CD4-positive, alpha-beta T cell treated with Interleukin-4 for 4 hours (primary cell): ENCODE results near the gene FAM241A.

Experiments used
- DNase-seq: peaks from one replicate; pipeline ENCODE4 v3.0.0-alpha.2; 2020

Gene FAM241A

DNA sequence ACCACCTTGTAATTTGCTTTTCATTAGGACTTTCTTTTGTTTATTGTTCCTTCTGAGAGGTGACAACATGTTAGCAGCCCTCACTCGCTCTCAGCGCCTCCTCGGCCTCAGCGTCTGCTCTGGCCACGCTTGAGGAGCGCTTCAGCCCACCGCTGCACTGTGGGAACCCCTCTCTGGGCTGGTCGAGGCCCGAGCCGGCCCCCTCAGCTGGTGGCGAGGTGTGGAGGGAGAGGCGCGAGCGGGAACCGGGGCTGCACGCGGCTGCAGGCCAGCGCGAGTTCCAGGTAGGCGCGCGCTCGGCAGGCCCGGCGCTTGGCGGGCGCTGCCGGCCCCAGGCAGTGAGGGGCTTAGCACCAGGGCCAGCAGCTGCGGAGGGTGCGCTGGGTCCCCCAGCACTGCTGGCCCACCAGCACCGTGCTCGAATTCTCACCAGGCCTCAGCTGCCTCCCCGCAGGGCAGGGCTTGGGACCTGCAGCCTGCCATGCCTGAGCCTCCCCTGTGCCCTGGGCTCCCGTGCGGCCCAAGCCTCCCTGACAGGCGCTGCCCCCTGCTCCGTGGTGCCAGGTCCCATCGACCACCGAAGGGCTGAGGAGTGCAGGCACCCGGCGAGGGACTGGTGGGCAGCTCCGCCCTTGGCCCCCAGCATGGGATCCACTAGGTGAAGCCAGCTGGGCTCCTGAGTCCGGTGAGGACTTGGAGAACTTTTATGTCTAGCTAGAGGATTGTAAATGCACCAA is 77.1 kb downstream of the FAM241A start:
- DNase-seq = no peak

- no peak for DNase-seq
Observed at GRCh38 chr4:112225157-112225556, 79.9 kb downstream of the FAM241A start.

GRCh38 chr4:112230879-112231778 is 85.9 kb downstream of the FAM241A start:
- DNase-seq = peak; percentile 94

- peak; percentile 74 for DNase-seq
Observed at GRCh38 chr4:112231779-112232713, 86.8 kb downstream of the FAM241A start, which contains the start of gene AP1AR. AP1AR (plus strand) TSS chr4:112231787; CDS start chr4:112232092, 305 bp downstream.

GRCh38 chr4:112234952-112235609 is 89.8 kb downstream of the FAM241A start:
- peak; percentile 69 for DNase-seq

DNA sequence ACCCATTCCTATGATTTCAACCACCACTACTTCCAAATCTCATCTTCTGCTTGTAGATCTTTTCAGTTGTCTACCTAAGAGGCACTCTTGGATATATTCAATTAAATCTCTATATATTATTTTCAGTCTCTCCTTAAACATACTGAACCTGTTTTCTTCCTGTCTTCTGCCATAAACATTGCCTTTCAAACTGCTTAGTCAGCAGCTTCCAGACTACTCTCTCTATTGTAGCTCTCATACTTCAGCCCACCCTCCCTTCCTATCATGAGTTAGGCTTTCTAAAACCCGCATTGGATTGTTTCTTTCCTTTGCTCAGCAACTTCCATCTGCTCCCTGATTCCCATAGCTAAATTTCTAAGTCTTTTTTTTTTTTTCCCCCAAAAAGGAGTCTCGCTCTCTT is 90.8 kb downstream of the FAM241A start:
- no peak for DNase-seq

DNA sequence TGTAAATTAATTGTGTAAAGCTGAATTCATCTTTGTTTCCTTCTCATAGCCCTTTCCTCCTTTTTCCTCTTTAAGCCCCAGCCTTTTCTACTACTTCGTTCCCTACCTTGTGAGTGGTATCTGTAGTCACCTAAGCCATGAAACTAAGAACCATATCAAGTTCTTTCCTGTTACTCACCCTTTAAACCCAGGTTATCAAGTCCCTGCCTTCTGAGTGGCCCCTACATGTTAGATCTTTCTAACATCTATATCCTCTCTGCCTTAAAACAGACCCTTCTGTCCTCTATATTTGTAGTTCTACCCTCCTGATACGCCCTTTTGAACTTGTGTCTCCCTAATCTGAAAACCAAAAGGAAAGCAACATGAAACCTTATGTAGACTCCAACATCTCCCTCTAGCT is 93.6 kb downstream of the FAM241A start:
- no peak for DNase-seq
